HG03521 (cell line): ENCODE measurements around the gene HSPA9.

Experiments
- ATAC-seq: cut with Tn5 transposase; IDR thresholded peaks from one replicate; pipeline ENCODE4 v1.9.1; 2021; ENCODE audit warnings: mild to moderate bottlenecking, moderate library complexity; ENCODE audit not compliant: unreplicated experiment

Gene HSPA9

DNA sequence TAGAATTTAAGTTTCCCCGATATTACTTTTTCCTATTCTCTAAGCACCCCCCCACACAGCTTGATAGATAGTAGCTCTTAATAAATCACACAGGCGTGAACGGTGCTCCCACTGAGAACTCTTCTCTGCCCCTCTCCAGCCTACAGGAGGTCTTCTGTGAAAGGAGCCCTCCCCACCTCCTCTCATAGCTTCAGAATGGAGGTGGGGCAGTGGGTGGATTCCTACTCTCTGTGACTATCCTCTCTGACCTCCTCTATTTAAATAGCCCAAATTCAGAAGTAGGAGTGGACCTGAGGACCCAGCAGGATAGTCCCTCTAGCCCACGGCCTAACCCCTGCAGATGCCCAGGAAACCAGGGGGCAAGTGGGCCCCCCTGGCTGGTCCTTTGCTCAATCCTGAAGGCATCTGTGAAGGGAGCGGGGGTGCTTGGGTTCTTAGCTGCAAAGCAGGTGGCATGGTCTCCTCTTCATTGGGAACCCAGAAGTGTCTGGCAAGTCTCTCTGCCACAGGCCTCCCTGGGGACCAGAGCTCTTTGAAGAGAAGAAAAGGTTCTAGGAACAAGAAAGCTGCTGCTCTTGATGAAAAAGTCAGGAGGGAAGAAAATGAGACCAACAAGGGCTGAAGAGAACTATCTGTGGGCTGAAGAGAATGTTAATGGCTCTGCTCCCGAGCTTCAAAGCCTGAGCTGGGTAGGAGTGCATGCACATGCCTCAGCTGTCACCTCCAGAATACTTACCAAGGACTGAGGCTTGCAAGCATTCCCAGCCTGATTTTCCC lies 21.1 kb upstream of the HSPA9 start:
- ATAC-seq, result no peak

GRCh38 chr5:138595180-138595795 lies 20.1 kb upstream of the HSPA9 start:
- no peak for ATAC-seq

DNA sequence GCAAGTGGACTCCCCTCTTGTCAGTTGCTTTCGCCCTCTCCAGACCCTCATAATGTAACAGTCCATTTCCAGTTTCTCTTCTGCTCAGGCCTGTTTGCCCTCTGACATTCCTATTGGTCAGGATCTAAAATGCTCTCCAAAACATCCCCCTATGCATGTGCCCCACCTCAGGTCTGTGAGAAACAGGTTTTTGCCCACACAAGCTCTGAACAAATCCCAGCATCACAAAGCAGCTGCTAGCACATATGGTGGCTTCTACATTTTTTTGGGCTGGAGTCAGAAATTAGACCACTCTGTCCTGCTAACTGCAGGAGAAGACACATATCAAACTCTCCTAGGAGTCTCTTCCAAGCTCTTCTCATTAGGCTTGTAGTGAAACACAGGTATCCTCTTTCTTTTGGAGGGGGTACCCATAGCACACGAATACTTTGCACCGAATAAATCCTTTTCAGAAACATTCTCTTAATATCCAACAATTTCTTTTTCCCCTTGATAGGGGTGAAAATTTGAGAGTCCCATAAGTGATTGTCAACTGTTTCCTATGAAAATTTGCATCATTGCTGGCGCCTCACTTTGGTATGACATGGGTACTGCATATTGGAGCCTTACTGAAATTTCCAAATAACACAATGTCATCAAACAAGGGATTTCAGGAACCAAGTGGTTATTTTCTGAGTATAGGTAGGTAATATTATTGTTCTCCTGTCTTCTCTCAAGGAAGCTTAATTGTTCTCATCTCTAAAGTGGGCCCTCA lies 19.3 kb upstream of the HSPA9 start:
- ATAC-seq, result no peak

DNA sequence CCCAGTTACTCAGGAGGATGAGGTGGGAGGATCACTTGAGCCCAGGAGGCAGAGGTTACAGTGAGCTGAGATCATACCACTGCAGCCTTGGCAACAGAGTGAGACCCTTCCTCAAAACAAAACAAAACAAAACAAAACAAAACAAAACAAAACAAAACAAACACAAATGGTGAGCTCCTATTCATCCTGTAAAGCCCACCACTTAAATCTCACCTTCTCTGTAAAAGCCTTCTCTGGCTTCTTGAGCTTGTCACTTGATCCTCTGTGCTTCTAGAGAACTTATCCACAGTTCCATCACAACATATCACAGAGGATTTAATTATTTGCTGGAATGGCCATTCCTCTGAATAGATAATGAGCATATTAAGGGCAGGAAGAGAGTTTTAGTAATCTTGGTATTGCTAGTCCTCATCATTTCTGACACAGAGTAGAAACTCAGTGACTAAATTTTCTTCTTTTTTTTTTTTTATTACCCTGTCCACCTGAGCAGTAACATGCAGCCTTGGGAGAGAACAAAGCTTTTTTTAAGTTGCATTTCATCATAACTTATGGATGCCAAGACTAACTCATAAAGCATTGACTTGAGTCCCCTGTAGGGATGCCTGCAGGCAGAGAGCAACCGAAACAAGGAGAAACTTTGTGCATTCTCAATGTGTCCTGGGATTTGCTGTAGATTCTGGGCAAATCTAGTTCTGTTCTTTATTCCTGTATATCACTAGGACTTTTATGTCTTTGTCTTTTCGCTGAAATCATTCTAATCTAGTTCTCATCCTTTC lies 13.0 kb upstream of the HSPA9 start:
- no peak for ATAC-seq

DNA sequence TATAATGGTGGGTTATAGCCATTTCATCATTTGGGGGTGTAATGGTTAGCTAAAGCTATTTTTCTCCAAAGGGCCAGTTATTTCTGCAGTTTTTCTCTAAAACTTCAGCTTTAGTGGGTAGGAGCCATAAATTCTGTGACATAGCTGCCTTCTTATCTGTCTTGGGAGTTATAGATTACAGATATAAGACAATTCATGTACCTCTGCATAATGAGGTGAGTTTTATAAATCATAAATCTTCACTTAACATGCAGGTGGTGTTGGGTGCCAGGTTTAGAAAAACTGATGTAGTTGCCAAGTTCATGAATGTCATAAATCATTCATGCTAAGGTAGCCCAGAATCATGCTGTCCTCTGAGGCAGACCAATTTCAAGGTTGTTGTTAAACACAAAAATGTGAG lies 10.0 kb upstream of the HSPA9 start:
- no peak for ATAC-seq

DNA sequence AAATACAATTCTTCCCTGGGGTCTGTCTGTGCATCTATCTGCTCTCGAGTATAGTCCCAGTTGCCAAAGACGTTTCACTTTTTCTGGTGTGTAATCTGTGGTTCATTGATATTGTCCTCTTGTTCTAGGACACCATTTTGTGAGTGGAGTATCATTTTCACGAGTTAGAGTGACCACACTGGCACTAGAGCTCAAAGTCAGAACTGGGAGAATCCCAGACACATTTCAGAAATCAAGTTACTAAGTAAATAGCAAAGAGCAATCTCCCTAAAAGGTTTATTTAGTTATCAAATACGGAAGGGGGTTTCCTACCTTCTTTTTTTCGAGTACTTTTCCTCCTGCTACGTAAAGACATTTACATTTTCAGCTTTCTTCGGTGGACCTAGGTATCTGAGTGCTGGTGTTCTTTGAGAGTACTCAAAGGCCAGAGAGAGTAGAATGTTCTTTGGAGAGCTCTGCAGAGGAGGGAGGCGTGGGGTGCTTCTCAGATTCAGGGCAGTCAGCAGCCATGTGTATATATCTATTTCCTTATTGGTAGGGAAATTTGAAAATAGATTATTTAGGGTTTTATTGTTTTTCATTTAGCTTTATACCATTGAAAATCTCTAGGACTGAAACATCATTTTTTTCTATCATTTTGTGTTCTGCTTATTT lies 8.9 kb upstream of the HSPA9 start:
- no peak for ATAC-seq

DNA sequence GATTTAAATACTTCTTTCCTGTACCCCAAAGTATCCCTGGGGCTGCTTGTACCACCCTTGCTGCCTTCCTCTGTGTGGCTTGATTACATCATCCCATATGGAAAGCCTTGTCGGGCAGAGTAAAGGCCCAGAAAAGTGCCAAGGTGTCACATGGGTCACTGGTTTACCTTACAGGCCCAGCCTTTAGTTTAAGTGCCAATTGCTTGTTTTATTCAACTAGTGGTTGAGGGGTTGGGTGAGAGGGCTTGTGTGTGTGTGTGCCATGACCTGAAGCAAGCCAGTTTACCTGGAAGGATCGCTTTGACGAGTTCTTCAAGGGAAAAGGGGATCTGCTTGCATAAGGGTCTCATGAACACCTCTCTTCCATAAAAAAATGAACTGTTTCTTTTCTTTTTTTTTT lies 7.8 kb upstream of the HSPA9 start:
- no peak for ATAC-seq

- ATAC-seq, result no peak
Measured at GRCh38 chr5:138580777-138581176, 5.6 kb upstream of the HSPA9 start.

- no peak for ATAC-seq
Measured at GRCh38 chr5:138580001-138580400, 4.8 kb upstream of the HSPA9 start.

DNA sequence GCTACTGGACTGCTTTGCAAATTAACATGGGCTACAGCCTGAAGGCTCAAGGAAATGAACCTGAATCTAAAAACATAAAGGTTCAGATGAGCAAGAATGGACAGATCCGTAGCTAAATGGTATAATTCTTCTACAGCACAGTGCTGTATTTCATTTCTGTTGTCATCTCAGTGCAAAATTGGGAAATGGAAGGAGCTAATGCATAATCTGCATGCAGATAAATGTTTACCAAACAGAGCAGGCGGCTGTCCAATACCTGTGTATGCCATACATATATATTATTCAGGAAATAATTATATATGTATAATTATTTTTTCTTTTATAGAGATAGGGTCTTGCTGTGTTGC lies 4.3 kb upstream of the HSPA9 start:
- no peak for ATAC-seq

GRCh38 chr5:138577452-138577851 lies 2.3 kb upstream of the HSPA9 start:
- ATAC-seq, result no peak

DNA sequence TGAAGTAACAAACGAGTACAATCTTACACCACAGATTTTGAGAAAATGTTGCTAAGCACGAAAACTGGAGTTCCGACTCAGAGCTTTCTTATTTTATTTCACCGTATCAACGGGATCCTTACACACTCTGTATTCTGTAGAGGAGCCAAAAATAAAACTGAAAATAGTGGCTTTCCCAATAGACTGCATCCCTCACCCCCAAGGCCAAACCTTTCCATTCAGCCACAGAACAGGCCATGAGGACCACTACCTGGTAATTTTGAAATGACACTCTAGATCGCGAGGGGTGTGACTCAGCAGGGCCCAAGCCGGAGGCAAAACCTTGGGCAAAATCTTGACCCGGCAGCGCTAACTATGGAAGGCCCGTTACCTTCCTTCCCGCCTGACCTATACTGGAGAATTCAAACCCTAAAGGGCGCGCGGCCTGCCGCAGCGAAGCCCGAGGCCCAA lies 432 bp downstream of the HSPA9 start:
- no peak for ATAC-seq

- ATAC-seq, result no peak
Measured at GRCh38 chr5:138573949-138574670, 1.1 kb downstream of the HSPA9 start.

DNA sequence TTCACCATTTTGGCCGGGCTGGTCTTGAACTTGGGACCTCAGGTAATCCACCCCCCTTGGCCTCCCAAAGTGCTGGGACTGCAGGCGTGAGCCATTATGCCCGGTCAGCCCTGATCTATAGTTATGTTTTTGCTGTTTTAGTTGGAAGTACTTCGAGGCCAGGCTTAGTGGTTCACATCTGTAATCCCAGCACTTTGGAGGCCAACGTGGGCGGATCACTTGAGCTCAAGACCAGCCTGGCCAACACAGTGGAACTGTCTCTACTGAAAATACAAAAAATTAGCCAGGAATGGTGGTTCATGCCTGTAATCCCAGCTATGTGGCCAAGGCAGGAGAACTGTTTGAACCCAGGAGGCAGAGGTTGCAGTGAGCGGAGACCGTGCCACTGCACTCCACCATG lies 2.0 kb downstream of the HSPA9 start:
- ATAC-seq, result no peak

- no peak for ATAC-seq
Measured at GRCh38 chr5:138570871-138571270, 4.3 kb downstream of the HSPA9 start.

- no peak for ATAC-seq
Measured at GRCh38 chr5:138569782-138570181, 5.4 kb downstream of the HSPA9 start.

- ATAC-seq, result no peak
Measured at GRCh38 chr5:138568061-138568824, 7.0 kb downstream of the HSPA9 start.

- ATAC-seq, result no peak
Measured at GRCh38 chr5:138566792-138567191, 8.4 kb downstream of the HSPA9 start.

DNA sequence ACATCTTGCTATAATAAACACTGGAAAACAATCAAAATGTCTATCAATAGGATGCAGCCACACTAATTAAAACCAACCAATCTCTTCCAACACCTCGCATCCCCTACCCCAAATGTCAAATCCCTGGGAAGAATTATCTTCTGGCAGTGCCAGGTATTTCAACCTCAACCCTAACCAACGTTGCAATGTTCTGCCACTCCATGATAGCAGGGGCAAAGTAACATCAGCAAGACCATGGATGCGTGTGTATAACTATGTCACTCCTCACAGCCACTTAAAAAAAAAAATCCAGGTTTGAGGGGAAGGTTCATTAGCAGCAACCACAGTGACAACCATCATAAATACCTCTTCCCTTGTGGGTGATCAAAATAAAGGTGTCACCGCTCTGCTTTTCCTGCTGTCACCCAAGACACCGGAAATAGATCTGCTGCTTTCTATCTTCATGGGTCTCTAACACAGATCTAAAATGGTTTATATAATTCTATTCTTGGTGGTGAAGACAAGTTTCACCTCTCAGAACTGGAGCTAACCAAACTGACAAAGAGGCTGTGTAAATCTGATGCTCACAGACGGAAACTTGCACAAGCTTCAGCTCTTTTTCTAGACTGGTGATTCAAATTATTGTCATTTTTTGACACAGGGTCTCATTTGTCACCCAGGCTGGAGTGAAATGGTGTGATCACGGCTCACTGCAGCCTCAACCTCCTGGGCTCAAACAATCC lies 9.9 kb downstream of the HSPA9 start:
- no peak for ATAC-seq
